HG02610 (cell line): ENCODE results near the gene LSM10.

Experiments used
- ATAC-seq: cut with Tn5 transposase; IDR thresholded peaks from one replicate; pipeline ENCODE4 v1.9.1; 2021; ENCODE audit warnings: mild to moderate bottlenecking, moderate library complexity; ENCODE audit not compliant: unreplicated experiment

LSM10 gene

DNA sequence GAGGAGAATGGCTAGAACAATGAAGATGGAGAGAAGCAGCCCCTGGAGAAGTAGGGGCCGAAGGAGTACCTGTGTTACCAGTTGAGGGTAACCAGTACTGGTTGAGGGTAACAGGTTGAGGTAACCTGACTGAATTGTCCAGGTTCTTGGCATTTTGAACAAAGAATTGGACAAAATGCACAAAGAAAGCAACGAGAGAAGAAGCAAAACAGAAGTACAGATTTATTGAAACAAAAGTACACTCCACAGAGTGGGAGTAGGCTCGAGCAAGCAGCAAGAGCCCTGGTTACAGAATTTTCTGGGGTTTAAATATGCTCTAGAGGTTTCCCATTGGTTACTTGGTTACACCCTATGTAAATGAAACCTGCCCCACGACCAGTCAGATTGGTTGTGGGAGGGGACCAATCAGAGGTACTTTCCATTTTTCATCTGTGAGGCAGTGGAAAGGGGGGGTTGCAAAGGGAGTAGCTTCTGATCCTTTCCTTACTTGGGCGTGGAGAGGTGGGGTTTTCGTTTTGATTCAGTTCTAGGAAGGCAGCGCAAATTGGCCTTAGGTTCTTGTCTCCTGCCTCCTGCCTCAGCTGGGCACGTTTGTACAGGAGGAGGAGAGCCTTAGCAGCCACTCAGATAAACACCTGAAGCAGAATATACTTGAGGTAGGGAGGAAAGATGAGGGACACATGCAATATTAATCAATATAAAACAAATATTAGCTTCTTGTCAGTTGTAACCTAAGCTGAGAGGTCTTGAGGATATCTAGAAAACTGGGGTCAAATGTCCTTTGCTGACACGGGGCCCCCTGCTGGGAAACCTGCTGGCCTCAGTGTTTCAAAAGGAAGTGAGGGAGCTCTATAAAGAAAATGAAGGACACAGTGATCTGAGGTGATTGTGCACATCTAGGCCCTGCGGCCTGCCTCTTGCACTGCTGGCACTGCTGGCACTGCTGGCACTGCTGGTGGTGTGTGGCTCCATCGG, 14.3 kb upstream of the LSM10 start:
- no peak for ATAC-seq

DNA sequence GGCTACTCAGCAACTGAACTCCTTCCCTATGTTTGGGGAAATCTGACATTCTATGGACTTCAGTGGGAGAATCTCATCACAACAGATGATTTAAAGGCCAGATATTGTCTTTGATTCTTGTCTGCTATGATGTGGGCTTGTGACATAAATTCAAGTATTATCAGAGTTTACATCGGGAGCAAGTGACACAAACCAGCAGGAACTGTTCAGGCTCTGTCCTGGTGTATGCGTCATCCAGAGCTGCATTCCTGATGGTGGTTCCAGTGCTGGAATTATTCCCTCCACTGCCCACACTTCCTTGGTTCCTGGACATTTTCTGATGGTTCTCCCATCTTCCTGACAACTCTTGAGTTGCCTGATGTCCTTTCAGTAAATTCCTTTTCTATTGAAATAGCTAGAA, 10.8 kb upstream of the LSM10 start:
- no peak for ATAC-seq

DNA sequence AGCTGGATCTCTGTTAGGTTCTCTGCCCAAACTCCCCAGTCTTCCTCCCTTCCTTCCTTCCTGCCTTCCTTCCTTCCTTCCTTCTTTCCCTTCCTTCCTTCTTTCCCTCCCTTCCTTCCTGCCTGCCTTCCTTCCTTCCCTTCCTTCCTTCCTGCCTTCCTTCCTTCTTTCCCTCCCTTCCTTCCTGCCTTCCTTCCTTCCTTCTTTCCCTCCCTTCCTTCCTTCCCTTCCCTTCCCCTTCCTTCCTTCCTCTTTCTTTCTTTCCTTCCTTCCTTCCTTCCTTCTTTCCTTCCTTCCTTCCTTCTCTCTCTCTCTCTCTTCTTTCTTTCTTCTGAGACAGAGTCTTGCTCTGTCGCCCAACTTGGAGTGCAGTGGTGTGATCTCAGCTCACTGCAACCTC, 8.7 kb upstream of the LSM10 start:
- no peak for ATAC-seq

DNA sequence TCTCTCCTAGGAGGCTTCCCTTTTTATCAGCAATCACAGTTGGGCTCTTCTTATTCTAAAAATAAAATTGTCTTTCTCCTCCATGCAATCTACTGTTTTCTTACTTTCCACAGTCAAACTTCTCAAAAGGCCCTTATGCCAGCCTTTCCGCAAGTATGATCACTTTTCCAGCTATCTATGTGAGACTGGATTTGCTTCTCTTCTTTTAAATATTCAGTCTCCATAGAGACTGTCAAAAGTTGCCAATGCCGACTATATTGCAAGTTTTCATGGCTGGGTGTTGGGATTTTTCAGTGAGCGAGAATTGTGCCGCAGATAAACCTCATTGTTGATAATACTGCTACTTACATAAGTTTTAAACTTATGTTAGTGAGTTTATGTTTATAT, 4.8 kb upstream of the LSM10 start:
- ATAC-seq = no peak

DNA sequence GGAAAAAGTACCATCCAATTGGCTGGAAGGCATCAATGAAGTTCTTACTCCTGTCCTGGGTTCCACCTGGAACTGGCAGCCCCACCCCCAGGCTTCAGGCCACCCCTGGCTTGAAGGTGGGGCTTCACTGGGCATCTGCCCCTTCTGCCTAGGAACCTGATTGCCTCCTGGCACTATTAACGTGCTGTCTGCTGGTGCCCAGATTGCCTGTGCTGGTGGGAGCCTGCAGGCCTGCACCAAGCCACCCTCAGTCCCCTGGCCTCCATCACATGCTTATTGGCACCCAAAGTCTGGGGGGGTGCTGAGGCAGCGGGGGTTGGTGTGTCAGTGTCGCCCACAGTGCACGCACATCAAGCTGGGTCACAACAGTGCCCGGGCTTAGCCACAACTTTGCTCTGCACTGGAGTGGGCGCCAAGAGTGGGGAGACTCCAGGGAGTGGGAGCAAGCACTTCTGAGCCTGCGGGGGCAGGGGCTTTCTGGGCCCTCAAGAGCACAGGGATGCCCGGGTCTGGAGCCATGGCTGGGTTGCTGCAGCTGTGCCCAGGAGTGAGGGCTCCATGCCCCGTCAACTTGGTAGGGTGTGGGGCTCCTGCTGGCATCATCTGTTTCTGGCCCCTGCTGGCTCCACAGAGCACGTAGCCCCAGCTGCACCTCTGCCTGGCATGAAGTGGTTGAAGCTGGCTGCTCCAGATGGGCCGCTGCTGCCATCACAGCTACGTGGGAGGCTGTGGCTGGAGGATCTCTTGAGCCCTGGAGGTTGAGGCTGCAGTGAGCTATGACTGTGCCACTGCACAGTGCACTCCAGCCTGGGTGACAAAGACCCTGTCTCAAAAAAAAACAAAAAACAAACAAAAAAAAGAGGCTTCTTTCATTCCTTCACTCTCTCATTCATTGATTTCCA, 4.1 kb upstream of the LSM10 start:
- no peak for ATAC-seq

DNA sequence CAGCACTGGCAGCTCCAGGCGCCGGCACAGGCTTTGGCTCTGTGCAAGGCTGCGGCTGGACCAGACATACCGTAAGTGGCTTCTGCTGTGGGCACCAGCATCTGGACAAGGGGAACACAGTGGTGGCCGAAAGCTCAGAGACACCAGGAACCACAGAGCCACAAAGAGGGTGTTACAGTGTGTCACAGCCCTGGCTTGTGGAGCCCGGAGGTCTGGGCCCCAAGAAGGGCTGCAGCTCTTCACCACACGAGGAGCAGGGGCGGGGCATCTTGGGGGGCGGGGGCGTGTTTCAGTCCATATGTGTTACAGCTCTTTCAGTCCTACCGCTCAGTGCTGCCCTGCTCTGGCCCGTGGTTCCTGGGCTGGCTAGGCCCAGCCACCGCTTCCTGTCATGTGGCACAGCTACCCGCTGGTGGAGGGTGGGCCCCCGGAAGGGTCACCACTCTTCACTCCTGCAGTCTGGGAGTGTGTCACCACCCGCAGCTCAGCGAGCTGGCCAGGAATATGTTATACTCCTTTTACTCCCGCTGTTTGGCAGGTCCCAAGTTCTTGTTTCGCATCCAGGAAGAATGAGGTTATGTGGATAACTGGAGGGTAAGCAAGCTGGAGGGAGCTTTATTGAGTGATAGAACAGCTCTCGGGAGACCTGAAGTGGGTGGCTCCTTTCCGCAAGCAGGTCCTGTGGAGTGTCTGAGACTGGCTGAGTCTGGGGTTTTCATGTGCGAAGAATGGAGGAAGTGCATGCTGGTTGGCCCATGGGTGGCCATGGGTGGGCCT, 3.3 kb upstream of the LSM10 start:
- no peak for ATAC-seq

DNA sequence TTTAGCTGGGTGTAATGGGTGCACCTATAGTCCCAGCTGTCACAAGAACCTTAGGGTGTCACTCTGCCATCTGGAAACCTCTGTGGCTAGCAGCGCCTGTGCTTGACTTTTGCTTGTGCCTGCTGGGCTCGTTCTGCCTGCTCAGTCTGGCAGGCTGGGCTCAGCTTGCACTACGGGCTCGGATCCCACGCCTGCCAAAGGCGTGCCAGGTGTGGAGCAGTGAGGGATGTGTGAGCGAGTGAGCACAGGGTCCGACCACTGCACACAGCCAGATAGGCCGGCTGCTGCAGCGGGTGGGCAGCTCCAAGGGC, 2.8 kb upstream of the LSM10 start:
- ATAC-seq = no peak

DNA sequence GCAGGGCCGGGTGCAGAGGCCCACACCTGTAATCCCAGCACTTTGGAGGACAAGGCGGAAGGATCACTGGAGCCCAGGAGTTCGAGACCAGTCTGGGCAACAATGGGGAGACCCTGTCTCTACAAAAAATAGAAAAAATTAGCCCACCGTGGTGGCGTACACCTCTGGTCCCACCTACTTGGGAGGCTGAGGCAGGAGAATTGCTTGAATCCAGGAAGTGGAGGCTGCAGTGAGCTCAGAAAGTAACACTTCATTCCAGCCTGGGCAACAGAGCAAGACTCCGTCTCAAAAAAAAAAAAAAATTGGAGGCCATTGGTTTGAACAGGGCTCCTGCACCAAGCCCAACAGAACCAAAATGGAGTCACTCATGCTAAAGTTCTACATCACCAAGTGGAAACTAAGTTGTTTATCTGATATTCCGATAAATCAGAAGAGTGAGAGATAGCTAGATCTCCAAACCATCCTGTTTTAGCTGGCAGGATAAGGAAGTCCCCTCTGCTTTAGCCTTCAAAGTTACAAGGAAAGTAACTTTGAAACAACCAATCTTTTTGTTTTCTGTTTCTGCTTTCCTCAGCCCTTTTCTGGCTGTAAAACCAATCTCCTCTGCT, 766 bp upstream of the LSM10 start:
- no peak for ATAC-seq

DNA sequence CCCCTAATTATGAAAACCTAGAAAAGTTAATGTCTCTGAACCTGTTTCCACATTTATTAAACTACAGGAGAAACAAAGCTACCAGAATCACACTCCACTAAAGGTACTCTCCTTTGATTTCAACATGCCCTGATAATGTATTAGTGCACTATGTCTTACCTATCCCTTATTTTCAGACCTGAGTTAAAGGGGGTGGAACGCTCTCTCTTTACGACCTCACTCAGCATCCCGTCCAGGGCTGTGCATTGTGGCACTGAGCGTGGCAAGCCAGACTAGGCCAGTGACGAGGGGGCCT, 678 bp downstream of the LSM10 start:
- peak; percentile 23 for ATAC-seq

DNA sequence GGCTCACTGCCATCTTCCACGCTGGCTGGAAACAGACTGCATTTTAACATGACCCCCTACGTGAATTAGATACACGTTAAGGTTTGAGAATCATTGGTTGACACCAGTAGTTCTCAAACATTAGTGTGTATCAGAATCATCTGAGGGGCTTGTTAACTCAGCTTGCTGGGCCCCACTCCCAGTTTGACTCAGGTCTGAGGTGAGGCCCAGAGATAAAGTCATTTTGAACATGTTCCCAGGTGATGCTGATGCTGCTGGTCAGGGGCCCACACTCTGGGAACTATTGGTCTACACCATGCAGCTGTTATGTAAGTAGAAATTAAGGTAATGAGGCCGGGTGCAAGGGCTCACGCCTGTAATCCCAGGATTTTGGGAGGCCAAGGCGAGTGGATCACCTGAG, 1.3 kb downstream of the LSM10 start:
- no peak for ATAC-seq

DNA sequence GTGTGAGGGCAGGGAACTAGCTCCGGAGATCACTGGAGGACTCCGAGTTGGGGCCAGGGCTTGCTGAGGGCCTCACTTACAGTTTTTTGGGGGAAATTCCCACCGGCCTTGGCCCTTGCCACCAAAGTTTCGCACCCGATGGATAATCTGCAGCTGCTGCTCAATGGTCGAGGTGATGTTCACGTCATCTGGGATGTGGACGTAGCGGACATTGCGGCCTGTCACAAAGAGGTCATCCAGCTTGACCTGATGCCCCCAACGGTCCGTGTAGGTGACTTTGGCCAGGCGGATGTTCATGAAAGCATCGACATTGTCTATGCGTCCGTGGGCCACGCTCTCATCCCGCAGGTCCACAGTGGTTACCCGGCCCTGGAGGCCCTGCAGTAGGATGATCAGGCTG, 4.0 kb downstream of the LSM10 start:
- no peak for ATAC-seq

DNA sequence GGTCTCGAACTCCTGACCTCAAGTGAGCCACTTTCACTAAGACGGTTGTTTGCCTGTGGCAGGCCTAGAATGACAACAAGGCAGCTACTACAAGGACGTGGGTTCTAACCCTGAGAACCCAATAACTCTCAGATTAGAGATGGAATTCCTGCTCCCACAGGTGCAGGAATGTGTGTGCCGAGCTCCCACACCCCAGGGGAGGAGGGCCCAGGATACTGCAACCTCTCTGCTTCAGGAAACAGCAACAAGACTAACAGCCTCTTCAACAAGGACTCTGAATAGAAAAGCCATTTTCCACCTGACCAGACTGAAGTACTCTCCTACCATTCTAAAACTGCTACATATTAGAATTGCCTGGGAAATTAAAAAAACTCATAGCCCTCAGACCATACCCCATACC, 4.9 kb downstream of the LSM10 start:
- no peak for ATAC-seq

DNA sequence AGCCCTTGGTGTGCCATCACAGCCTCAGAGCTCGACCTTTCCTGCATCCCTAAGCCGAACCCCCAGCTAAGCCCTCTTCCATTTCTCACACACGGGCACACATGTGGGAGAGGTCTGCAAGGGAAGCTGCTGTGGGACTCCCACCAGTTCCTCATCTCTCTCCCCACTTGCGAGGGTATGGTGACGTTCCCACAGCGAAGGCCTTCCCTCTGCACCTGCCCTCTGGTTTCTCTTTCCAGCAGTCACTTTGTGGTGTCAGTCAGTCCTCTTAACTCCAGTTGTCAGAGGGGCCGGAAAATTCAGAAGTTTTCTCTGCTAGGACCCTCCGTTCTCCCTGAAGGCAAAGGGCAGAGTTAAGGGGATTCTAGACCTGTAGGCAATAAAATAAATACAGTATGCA, 6.4 kb downstream of the LSM10 start:
- ATAC-seq = no peak

DNA sequence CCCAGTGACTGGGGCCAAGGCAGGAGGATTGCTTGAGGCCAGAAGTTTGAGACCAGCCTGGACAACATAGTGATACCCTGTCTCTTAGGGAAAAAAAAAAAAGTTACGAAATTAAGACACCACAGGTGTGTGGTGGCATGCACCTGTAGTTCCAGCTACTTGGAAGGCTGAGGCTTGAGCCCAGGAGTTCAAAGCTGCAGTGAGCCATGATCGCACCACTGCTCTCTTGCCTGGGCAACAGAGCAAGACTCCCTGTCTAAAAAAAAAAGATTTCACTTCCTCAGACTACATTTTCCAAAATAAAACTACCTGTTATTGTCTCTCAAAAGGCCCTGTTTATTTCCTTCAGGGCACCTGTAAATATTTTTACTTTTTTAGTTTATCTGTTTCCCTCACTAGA, 7.3 kb downstream of the LSM10 start:
- no peak for ATAC-seq

DNA sequence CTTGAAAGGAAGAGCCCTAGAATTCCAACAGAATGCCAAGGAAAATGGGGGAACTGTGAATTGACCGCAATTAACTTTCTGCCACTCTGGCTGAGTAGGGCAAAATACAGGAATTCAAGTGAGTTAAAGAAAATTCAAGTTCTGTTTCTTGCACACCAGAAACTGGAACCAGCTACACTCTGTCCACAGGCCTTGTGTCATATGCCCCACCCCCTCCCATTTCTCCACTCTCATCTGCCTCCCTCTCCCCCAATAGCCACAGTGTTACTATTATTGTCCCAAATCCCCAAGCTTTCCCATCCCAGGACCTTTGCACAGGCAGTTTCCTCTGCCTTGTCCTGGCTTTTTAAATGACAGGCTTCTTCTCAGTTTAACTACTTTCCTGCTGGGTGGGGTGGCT, 7.7 kb downstream of the LSM10 start:
- ATAC-seq = no peak

DNA sequence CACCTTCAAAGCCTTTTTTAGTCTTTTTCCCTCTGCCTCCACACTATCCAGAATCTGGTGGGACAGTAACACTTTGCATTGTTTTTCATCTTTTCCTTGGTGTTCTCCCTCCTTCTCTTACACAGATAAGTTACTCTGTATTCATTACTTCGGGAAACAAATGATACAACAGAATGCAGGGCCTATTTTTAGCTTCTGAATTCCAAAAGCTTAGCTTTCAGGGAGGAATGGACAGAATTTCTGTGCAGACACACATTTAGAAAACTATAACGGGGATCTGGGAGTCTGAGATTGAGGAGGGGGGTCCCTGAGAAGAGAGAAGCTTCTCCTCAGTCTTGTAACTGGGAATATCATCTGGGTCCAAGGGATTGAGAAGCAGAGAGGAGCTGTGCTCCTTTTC, 8.4 kb downstream of the LSM10 start:
- ATAC-seq = no peak

DNA sequence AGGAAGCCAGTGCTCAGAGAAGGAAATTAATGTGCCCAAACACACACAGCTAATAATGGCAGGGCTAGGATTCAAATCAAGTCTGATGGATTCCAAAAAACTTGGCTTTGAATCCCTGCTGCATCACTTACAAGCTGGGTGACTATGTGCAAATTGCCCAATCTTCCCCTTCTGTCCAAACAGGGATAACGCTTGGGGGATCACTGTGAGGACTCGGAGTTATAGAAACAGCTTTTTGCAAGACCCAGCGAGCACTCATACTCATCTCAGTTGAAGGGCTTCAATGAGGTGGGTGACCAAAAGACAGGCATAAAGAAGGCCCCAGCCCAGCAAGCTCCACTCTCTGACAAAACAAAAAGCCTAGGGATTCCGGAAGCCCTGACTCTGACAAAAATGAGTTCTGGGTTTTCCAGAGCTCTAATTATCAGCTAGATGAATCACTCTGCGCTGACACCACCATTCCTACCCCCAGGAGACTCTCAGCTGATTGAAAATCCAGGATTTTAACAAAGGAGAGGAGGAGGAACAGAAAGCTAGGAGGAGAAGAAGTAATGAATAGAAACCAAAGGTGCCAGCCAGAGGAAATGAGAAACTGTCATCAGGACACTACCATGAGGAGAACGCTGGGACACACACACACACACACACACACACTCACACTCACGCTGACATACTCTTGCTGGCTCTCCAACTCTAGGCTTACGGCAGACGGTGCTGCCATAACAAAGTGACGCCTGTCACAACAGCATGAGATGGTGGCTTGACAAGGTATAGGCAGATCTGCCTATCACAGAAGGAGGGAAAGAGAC, 10.4 kb downstream of the LSM10 start:
- no peak for ATAC-seq

DNA sequence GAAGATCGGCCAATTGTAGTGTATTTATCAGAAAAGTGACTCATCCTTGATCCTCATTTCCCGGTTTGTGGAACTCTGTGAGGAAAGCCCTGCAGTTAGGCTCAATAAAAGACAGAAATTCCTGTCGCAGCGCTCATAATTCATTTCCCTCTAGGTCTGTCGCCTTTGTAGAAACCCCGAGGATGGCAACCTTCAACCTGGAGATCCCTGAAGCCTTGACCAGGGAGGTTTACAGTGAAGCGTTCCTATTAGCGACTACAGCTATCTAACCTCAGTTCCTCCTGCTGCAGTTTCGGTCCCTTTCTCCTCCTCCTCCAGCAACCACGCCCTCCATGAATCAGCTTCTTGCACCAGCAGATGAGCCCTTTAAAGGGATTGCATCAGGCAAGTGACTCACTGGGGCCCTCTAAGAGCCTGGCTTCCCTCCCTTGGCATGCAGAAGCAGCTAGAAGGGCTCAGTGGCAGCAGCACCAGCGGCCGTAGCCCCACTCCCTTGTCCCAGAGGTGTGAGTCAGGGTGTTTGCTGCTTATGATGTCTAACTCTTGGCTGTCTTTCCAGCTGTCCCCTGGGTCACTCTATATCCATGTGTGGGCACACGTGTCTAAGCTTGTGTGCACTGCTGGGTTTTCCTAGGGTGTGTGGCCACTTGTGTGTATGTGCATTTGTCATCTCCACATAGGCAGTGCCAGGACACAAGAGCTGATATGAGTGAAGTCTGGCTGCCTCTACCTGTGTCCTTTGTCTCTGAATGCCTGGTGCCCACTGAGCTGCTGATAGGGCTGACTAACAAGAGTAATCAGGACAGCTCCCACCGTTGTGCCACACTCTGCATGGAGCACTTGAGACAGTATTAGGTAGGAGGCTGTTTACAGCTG, 11.2 kb downstream of the LSM10 start:
- ATAC-seq = peak; percentile 56
